GM18873 (cell line): ENCODE results near the gene LMNTD2.
A peak's percentile ranks its signal among the peaks of the same experiment; 100 is the strongest.

ENCODE experiments used
- ATAC-seq: cut with Tn5 transposase; IDR thresholded peaks from one replicate; pipeline ENCODE4 v1.9.1; 2021; ENCODE audit warnings: mild to moderate bottlenecking, moderate library complexity, moderate number of reproducible peaks; ENCODE audit not compliant: unreplicated experiment, low FRiP score

The LMNTD2 gene

GRCh38 chr11:535519-536454 lies 24.8 kb downstream of the LMNTD2 start, which contains the start of gene HRAS:
Gene HRAS (minus strand): TSS chr11:535576.
- ATAC-seq = peak; percentile 53

DNA sequence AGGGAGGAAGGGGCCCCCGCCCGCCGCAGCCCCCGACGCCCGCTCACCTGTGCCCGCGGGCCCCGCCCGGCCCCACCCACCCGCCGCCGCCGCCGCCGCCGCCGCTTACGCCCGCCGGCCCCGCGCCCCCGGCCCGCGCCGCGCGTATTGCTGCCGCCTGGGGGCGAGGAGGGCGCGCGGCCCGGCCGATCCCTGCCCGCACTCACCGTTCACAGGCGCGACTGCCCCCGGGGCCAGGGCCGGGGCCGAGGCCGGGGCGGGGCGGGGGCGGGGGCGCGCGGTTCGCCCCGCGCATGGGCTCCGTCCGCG lies 25.4 kb downstream of the LMNTD2 start:
- ATAC-seq = no peak

GRCh38 chr11:534396-535209 lies 25.9 kb downstream of the LMNTD2 start:
- ATAC-seq = no peak

GRCh38 chr11:533586-534395 lies 26.7 kb downstream of the LMNTD2 start:
- ATAC-seq = no peak

DNA sequence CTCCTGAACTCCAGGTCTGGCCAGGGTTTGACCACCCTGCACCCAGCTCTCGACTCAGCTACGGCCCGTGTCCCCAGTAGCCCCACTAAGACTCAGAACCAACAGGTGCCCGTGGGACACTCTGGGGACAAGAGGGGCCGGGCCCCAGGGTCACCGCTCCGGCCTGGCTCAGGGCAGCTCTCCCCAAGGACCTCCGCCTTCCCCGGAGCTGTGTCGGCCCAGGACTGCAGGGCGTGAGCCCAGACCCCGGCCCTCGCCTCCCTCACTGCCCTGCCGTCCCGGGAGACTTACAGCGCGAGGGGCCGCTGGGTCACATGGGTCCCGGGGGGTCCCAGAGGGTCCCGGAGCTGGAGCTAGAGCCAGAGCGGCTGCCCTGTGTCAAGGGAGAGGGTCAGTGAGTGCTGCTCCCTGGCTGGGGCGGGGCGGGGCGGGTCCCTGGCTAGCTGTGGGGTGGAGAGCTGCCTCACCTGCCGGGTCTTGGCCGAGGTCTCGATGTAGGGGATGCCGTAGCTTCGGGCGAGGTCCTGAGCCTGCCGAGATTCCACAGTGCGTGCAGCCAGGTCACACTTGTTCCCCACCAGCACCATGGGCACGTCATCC lies 27.5 kb downstream of the LMNTD2 start:
- ATAC-seq = no peak

- ATAC-seq = no peak
These were observed 28.0 kb downstream of the LMNTD2 start for GRCh38 chr11:532527-532985.

- no peak for ATAC-seq
These were observed 28.5 kb downstream of the LMNTD2 start for GRCh38 chr11:531919-532526.

DNA sequence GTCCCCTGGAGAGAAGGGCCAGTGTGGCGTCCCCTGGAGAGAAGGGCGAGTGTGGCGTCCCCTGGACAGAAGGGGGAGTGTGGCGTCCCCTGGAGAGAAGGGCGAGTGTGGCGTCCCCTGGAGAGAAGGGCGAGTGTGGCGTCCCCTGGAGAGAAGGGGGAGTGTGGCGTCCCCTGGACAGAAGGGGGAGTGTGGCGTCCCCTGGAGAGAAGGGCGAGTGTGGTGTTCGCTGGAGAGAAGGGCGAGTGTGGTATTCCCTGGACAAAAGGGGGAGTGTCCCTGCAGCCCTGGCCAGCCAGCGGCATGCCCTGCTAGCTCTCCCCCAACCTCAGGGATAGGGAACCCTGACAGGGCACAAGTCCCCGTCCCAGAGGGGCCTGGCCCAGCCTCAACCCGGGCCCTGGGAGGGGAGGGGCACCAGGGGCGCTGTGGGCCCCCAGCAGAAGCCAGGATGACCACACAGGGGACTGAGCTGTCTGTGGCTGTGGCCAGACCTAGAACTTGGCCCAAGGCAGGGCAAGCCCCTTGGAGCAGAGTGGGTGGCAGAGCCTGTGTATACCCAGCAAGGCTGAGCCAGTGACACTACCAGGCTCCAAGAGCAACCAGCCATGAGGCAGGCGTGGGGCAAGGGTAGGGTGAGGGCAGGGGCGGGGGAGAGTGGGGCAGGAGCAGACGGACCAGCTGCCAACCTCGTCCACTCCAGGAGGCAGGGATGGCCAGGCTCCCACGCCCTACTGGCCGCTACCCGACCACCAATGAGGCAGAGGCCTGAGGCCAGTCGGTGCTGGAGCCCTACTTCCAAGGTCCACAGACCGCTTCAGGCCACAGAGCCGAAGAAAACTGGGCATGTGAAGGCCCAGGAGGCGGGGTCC lies 29.3 kb downstream of the LMNTD2 start:
- no peak for ATAC-seq

DNA sequence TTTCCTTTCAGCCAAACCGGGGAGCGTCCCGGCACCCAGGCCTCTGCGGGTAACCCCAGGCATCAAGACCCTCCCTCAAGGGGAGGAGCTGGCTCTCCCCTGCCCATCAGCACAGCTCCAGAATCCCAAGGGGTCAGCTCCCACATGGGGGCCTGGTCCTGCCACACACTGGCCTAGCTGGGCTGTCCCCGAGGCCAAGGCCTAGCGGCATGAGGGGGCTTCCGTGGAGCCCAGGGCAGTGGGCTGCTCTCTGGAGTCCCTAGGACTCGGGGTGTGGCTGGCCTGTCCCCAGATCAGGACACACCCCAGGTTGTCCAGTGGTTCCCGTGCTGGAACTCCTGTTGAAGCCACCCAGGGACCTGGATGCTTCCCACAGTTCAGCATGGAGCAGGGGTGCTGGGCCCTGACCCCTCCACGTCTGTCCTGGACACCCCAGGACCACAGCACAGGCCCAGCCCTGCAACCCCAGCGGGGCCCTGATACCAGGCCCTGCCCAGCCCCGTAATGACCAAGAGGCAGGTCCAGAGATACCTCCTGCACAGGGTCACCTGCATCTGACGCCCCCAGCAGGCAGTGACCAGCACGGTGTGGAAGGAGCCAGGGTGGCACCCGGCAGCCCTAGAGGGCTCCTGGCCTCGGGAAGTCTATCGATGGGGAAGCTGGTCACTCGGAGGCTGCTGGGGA lies 30.7 kb downstream of the LMNTD2 start:
- no peak for ATAC-seq

DNA sequence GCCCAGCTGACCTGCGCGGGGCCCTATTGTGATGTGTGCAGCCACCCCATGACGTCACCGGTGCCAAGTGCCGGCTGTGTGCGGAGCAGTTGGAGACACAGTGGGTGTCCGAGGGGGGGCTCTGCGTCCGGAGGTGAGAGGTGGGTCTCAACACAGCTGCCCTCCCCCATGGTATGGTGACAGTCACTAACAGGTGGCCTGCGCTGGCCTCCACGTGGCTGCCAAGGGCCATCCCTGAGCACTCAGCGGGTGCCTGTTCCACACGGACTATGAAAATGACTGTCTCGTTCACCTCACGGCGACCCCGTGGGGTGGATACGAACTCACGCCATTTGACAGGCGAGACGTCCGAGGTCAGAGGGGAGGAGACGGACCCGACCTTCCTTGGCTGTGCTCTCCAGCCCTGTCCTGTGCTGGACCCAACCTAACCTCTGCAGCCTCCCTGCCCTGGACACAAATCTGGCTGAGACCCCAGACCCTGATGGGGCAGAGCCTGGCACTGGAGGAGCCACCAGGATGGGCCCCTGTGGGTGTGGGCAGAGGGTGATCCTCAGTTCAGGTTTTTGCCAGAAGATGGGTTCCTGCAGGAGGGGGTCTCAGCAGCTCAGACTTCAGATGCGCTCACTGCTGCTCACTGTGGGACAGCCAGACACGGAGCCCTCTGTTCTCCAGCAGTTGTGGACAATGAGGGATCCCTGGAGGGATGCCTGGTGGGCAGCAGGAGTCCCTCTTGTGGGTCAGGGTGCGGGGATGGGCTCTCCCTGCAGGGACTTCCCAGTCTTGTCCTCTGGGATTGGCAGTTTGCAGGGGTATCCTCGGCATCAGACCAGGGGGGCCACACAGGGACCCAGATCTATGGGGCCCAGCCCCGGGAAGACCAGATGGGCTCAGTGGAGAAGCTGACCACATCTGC lies 31.5 kb downstream of the LMNTD2 start:
- no peak for ATAC-seq

DNA sequence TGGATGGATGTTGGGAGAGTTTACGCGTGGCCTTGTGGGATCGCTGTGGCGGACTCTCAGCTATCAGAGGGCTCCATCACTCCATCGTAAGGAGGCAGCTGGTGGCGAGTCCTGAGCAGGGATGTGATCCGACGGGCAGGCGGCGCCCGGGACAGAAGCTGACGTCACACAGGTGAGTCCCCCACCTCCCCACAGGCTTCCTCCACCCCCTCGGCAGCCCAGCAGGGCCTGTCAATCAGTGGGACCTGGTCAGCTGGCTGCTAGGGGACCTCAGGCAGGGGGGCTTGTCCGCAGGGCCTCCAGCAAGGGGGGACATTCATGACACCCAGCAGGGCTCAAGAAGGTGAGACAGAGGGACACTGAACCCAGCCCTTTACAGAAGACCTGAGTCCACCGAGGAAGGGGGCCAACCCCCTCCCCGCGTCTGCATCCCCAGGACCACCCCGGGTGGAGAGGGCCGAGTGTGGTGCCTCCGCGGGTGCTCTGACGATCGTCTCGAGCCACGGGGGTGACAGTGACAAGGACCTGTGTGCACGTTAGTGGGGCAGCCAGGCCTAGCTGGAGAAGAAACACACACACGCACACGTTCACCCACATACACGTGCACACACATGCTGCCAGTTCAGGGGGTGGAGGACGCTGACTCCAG lies 32.2 kb downstream of the LMNTD2 start:
- ATAC-seq = no peak

DNA sequence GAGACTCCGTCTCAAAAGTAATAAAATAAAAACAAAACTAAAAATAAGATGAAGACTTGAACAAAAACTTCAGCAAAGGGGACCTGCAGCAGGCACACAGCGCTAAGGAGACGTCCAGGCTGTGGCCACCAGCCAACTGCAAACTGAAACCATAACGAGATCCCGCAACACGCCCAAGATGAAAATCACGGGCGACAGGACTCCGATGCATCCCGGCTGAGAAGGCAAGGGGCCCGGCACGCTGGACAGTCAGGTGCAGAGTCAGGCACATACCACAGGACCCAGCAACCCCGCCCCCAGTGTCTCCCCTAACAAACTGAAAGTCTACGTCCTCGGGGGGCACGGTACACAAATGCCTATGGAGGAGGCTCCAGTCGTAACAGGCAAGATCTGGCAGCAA lies 34.3 kb downstream of the LMNTD2 start:
- no peak for ATAC-seq

DNA sequence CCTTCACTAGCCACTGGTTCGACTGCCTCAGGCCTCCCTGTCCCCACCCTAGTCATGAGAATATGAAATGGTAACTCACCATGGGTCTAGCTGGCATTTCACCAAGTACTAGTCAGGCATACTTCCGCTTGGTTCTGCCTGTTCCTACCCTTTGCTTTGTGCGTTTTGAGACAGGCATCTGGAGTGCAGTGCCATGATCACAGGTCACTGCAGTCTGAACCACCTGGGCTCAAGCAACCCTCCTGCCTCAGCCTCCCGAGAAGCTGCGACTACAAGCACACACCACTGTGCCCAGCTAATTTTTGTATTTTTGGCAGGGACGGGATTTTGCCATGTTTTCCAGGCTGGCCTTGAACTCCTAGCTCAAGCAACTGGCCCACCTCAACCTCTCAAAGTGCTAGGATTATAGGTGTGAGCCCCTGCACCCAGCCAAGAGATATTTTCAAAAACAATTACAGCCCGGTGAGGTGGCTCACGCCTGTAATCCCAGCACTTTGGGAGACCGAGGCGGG lies 39.3 kb downstream of the LMNTD2 start:
- no peak for ATAC-seq

DNA sequence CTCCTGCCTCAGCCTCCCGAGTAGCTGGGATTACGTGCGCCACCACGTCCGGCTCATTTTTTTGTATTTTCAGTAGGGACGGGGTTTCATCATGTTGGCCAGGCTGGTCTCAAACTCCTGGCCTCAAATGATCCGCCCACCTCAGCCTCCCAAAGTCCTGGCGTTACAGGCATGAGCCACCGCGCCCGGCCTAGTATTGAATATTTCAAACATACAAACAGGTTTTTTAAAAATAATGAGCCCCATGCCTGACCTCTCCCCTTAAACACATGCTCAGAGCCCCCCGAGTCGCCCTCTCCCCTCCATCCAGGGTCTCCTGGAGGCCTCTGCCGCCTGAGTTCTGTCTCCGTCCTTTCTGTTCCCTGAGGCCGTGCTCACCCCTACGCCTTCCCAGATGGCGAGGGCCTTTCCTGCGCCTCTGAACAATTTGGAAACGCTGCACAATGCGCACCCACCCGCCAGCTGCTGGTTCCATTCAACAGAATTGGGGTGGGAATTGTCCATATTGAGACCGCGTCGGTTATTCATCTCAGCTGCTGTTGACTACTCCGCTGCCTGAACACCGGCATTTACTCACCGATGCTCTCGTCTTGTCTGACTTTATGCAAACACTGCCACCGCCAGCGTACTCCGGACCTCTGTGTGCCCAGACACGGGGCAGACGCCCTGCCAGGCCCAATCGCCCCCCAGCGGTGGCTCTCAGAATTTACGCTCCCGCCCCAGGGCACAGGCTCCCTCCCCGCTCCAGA lies 39.9 kb downstream of the LMNTD2 start:
- ATAC-seq = no peak

GRCh38 chr11:518463-519202 lies 41.9 kb downstream of the LMNTD2 start:
- no peak for ATAC-seq
